CD4-positive, alpha-beta T cell treated with Interleukin-4 for 4 hours (primary cell): ENCODE results near the gene NCAM1.

Experiments used
- DNase-seq: peaks from one replicate; pipeline ENCODE4 v3.0.0-alpha.2; 2020

Gene NCAM1

GRCh38 chr11:113322158-113322557 is 360.9 kb downstream of the NCAM1 start:
- DNase-seq = no peak

GRCh38 chr11:113324250-113324649 is 363.0 kb downstream of the NCAM1 start:
- no peak for DNase-seq
